Brain pericyte (primary cell): Measurements from ENCODE around the gene RABEP1.
"Not testable (repeated sequence)": the region's sequence is repeated elsewhere in the genome, so short reads cannot be mapped to it uniquely, and the experiment has no call there.

Experiments
- DNase-seq: peaks from one replicate; pipeline ENCODE4 v3.0.0-alpha.2; 2012; ENCODE audit warnings: low read depth, low spot score

The RABEP1 gene

DNA sequence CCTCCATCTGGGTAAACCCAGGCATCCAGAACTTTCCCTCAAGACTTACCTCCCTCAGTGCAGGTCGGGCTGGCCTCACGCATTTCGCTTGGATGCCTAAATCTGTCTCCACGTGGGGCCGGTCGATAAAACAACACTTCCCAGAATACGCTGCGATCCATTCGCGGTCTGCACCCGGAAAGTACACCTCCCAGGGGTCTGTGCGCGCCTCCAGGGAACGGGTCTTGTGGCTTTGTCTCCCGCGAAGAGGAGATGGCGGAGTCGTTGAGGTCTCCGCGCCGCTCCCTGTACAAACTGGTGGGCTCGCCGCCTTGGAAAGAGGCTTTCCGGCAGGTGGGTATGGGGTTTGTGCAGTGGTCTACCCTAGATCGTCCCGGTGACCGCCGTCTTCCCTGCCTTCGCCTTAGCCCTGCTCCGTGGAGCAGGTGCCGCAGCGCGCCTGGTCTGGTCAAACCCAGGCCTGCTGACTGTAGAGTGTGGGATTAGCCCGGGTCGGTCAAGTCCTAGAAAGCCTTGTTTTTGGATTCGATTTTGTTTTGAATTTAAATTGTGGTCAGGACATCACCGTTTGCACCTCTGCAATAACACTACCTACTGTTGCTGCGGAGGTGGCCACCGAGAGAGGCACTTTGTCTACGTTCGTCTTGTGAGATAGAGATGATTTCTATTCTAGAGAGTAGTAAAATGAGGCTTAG lies 138.0 kb downstream of the RABEP1 start, which contains the start of gene RPAIN:
Gene RPAIN (plus strand): TSS at position 224 of the 695 bp plus-strand sequence. CDS start 29 bp downstream, at position 253.
- DNase-seq: no peak

DNA sequence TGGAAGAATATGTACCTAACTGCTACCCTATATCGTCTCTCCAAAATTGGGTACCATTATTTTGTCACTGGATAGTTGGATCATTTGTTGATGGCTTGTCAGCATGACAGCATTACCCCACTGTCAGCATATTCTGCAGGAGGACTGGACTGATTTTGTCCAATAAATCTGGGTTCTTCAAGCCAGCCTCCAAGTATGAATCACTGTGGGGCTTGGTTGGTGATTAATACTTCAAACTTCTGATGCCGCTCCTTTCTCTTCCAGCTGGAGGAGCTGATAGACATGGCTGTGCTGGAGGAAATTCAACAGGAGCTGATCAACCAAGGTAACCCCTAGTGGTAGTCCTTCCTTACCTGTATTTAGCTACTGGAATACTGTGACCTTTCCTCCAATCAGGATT lies 140.4 kb downstream of the RABEP1 start:
- DNase-seq: no peak

DNA sequence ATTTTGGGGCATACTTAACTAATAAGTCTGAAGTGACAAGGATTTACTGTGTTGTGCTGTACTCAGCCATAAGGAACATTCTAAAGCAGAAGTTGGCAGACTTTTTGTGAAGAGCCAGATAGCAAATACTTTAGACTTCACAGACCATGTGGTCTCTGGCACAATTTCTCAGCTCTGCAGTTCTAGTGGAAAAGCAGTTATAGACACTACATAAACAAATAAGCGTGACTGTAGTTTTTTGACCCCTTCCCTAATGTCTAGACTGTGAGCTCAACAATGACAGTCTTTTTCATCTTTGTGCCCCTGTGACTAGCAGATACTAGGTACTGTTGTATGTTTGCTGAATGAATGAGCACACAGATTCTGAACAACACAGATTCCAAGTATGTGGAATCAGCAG lies 142.8 kb downstream of the RABEP1 start:
- DNase-seq: no peak

DNA sequence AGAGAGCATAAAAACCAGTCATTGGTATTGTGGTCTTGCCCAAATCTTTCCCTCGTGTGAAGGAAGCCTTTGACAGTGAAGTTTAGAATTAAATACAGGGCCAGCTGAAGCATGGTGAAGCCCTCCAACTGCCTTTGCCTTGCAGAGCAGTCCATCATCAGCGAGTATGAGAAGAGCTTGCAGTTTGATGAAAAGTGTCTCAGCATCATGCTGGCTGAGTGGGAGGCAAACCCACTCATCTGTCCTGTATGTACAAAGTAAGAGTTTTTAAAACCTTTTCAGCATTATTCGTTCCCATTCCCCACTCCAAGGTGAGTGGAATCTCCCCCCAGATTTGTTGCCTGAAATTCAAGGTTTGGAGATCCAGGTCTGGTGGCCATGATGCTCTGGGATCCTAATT lies 143.7 kb downstream of the RABEP1 start:
- DNase-seq: no peak

DNA sequence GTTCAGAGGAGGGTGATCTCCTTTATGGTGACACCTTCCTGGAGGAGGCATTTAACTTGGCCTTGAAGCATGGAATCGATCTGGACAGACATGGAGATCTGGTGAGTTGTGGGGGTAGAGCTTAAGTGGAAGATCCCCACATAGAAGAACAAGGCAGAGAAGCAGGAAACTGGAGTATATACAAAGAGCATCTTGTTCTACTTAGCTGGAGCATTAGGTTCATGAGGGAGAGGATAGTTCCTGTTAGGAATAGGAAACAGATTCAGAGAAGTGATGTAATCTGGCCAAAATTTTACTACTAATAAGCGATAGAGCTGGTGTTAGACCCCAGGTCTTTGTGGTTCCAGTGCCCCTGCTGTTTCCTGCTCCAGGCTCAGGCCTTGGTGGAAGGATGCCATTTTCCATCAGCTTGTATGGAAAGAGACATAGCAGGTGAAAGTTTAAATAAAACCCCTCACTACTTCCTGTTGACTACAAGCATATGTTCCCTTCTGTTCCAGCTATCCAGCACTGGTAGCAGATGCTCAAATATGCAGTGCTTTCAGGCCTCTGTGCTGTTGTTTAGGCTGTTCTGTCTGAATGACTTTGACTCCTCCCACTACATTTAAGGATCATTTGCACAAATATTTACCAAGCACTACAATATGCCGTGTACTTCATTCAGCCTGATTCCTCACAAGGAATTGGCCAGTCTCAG lies 147.3 kb downstream of the RABEP1 start:
- no peak for DNase-seq

DNA sequence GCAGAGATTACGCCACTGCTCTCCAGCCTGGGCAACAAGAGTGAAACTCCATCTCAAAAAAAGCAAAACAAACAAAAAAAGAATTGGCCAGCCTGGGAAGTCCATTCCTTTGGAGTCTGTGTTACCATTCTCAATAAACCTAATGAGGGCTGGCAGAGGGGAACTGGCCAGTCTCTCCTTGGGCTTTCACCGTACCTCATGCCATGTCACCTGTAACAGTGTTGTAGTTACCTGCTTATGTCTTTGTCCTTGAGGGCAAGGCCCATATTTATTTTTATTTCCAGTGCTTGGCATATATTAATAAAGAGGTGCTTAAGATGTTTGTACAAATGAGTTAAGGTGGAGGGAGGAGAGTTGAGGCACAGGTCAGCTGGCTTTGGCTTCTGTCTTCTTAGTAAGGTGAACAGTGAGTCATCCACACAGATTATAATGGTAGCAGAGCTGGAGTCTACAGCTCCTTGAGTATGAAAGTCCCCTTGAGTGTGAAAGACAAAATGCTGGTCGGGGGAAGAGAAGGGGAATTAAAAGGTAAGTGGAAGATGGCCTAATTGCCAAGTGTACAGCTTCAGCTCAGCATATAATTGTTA lies 148.4 kb downstream of the RABEP1 start:
- no peak for DNase-seq

DNA sequence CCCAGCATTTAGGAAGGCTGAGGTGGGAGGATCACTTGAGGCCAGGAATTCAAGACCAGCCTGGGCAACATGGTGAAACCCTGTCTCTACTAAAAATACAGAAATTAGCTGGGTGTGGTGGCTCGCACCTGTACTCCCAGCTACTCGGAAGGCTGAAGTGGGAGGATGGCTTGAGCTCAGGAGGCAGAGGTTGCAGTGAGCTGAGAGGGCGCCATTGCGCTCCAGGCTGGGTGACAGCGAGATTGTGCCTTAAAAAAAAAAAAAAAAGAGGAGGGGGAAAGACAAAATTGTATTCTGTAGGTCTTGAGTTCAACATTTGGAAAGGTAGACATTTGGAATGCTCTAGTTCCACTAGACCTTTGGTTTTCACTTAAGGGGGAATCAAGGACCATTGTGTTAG lies 149.2 kb downstream of the RABEP1 start:
- DNase-seq: not testable (repeated sequence)

DNA sequence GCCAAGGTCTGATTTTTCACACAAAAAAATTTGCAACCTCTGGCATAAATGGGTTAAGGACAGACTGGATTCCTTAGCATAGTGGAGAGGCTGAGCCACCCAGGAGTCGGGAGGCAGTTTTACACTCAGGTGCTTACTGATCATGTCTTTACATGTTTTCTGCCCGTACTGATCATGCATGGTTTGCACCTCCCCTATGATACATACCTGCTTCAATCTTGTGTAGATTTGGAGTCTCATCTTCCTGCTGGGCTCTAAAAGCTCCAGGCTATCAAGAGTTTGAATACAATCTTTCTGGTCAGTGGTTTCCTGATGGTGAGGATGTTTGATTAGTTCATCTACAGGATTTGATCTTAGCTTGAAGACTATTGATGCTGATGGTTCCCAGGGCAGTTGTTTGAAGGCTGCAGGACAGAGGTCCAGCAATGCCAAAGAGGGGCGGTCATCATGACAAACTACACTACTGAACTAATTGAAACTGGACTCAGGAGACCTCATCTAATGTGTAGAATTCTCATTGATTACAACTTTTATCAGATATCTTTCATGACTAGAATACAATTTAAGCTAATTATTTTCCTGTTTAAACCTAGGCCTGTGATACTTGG lies 150.0 kb downstream of the RABEP1 start:
- no peak for DNase-seq

DNA sequence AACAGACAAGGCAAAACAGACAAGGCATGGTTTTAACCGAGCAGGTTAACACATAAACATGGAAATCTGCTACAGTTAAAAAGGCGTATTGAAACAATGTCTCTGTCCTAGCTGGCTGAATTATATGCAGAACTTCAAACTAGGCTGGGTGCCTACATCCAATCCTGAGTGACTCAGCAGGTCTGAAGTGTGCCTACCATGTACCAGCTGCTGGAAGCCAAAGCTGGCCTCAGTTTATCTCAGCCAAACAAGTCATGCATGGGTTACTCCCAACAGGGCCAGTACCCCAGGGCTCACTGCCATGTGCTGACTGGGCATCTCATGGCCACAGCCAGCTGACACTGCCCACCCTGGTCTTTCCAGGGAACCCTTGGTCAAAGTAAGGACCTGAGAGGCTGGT lies 152.9 kb downstream of the RABEP1 start:
- no peak for DNase-seq
